NOMO-1 (cell line): ENCODE results near the gene SH3BP4.

Source experiments
- DNase-seq, 2 experiments: peaks; one replicate each; lab custom pipeline; 2025; ENCODE audit not compliant: unreplicated experiment in 2 of 2; lab: John Stamatoyannopoulos, UW

Gene SH3BP4

GRCh38 chr2:235032949-235033348 lies 81.1 kb downstream of the SH3BP4 start:
- DNase-seq: no peak

- DNase-seq: no peak
Measured at GRCh38 chr2:235034265-235035118, 82.7 kb downstream of the SH3BP4 start.

GRCh38 chr2:235037604-235038166 lies 85.9 kb downstream of the SH3BP4 start:
- DNase-seq: no peak

GRCh38 chr2:235041221-235041917 lies 89.6 kb downstream of the SH3BP4 start:
- no peak for DNase-seq

GRCh38 chr2:235041918-235042575 lies 90.2 kb downstream of the SH3BP4 start:
- no peak for DNase-seq

GRCh38 chr2:235042576-235043515 lies 91.0 kb downstream of the SH3BP4 start:
- DNase-seq: no peak

GRCh38 chr2:235043762-235044500 lies 92.1 kb downstream of the SH3BP4 start:
- DNase-seq: peak; percentile 89 to 97

- no peak for DNase-seq
Measured at GRCh38 chr2:235044501-235045271, 92.9 kb downstream of the SH3BP4 start.

- DNase-seq: peak; percentile 55 to 71
Measured at GRCh38 chr2:235045336-235045972, 93.6 kb downstream of the SH3BP4 start.

- no peak for DNase-seq
Measured at GRCh38 chr2:235045973-235046343, 94.1 kb downstream of the SH3BP4 start.

GRCh38 chr2:235046589-235046988 lies 94.8 kb downstream of the SH3BP4 start:
- no peak for DNase-seq

- no peak for DNase-seq
Measured at GRCh38 chr2:235047171-235048160, 95.6 kb downstream of the SH3BP4 start.

- no peak for DNase-seq
Measured at GRCh38 chr2:235048549-235048948, 96.7 kb downstream of the SH3BP4 start.

GRCh38 chr2:235049069-235049468 lies 97.3 kb downstream of the SH3BP4 start:
- DNase-seq: no peak

GRCh38 chr2:235049719-235050118 lies 97.9 kb downstream of the SH3BP4 start:
- no peak for DNase-seq

- peak; percentile 80 to 81 for DNase-seq
Measured at GRCh38 chr2:235050980-235051351, 99.1 kb downstream of the SH3BP4 start.
